Measurements from ENCODE around the gene SALL3. TPM values are rescaled to one million over a fixed set of nuclear protein-coding genes. Genes with fewer than 3 reads are reported as not detected.

The SALL3 gene
- total RNA-seq, 4 donors from 2014 or later, result 0.12 TPM; not detected in 3

GRCh38 chr18:79018911-79019310, 39.3 kb downstream of the SALL3 start:
- no peak for ATAC-seq (ENCODE audit: low FRiP score)
- no peak for DNase-seq (ENCODE audit: low spot score)
- TF ChIP-seq, protein P1, sequence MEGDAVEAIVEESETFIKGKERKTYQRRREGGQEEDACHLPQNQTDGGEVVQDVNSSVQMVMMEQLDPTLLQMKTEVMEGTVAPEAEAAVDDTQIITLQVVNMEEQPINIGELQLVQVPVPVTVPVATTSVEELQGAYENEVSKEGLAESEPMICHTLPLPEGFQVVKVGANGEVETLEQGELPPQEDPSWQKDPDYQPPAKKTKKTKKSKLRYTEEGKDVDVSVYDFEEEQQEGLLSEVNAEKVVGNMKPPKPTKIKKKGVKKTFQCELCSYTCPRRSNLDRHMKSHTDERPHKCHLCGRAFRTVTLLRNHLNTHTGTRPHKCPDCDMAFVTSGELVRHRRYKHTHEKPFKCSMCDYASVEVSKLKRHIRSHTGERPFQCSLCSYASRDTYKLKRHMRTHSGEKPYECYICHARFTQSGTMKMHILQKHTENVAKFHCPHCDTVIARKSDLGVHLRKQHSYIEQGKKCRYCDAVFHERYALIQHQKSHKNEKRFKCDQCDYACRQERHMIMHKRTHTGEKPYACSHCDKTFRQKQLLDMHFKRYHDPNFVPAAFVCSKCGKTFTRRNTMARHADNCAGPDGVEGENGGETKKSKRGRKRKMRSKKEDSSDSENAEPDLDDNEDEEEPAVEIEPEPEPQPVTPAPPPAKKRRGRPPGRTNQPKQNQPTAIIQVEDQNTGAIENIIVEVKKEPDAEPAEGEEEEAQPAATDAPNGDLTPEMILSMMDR (IDR thresholded peaks at IDR 0.05), result no peak

DNA sequence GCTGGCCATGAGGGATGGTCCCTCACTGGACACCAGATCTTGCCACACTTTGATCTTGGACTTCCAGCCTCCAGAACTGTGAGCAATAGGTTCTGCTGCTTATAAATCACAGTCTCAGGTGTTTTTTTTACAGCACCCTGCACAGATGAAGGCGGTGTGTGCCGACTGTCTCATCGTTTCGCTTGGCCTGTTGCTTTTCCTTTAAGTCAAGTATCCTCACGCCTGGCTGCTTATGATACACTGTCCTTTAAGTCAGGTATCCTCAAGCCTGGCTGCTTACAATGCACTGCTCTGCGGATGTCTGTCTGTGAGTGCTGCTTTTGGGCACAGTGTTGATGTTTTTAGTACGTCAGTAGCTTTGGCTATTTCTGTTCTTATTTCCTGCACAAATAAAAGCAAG, 40.3 kb downstream of the SALL3 start:
- TF ChIP-seq, protein P1 (IDR thresholded peaks at IDR 0.05), result no peak
- DNase-seq (ENCODE audit: low spot score) (no peak), ATAC-seq (ENCODE audit: low FRiP score) (no peak)

GRCh38 chr18:79022603-79023002, 43.0 kb downstream of the SALL3 start:
- DNase-seq (ENCODE audit: low spot score) (no peak), ATAC-seq (ENCODE audit: low FRiP score) (no peak)
- TF ChIP-seq, protein P1 (IDR thresholded peaks at IDR 0.05), result no peak

DNA sequence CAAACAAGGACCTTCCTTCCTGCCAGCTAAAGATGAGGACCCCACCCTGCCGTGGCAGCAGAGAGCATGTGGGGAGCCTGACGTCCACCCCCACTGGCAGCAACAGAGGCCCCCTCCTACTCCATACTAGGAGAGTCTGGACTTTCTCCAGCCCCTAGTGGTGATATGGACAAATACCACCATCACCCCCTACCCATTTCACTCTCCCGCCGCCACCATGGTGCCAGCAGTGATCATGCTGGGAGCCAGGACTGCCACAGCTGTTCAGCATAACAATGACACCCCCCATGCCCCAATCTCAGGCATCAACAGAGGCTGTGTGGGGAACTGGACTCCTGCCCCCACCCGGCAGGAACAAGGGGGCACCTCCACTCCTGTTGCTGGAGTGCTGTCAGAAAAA, 46.9 kb downstream of the SALL3 start:
- ATAC-seq (ENCODE audit: low FRiP score) (no peak), DNase-seq (ENCODE audit: low spot score) (no peak)
- TF ChIP-seq, protein P1 (IDR thresholded peaks at IDR 0.05), result no peak

- DNase-seq (ENCODE audit: low spot score) (no peak), ATAC-seq (ENCODE audit: low FRiP score) (no peak)
- TF ChIP-seq, protein P1 (IDR thresholded peaks at IDR 0.05), result no peak
Observed at GRCh38 chr18:79030680-79031079, 51.1 kb downstream of the SALL3 start.

GRCh38 chr18:79042276-79042675, 62.7 kb downstream of the SALL3 start:
- ATAC-seq (ENCODE audit: low FRiP score) (no peak), DNase-seq (ENCODE audit: low spot score) (no peak)
- TF ChIP-seq, protein P1 (IDR thresholded peaks at IDR 0.05), result no peak

DNA sequence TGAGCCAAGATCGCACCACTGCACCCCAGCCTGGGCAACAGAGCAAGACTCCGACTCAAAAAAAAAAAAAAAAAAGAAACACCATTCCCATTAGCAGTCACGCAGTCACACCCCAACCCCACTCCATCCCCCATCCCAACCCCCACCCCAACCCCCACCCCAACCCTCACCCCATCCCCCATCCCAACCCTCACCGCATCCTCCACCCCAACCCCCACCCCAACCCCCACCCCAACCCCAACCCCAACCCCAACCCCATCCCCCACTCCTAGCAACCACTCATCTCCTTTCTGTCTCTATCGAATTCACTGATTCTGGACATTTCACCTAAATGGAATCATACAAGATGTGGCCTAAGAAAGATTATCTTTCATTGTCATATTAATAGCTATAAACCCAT, 63.7 kb downstream of the SALL3 start:
- TF ChIP-seq, protein P1 (IDR thresholded peaks at IDR 0.05), result no peak
- ATAC-seq (ENCODE audit: low FRiP score), result no peak

More for the DNA sequence above, 63.7 kb downstream of the SALL3 start:
- DNase-seq (ENCODE audit: low spot score), result no peak

Measured in omental fat pad (tissue), 4 donors.